Nephron progenitor cell (in vitro differentiated cells): Measurements from ENCODE around the gene KHDC4.

ENCODE experiments used
- DNase-seq: peaks from one replicate; pipeline ENCODE4 v3.0.0; 2021
- H3K27ac Mint-ChIP-seq: 2 replicates; pipeline ENCODE4 v1.8.0; 2021; ENCODE audit warnings: mild to moderate bottlenecking, moderate library complexity, mixed read lengths
- H3K27me3 Mint-ChIP-seq: 2 replicates; pipeline ENCODE4 v1.8.0; 2021; ENCODE audit warnings: mild to moderate bottlenecking, low read depth, mixed read lengths; ENCODE audit not compliant: poor library complexity
- H3K36me3 Mint-ChIP-seq: 2 replicates; pipeline ENCODE4 v1.8.0; 2021; ENCODE audit warnings: low read depth, mixed read lengths
- H3K4me1 Mint-ChIP-seq: 2 replicates; pipeline ENCODE4 v1.8.0; 2021; ENCODE audit warnings: mixed read lengths
- H3K4me3 Mint-ChIP-seq: 2 replicates; pipeline ENCODE4 v1.8.0; 2021; ENCODE audit warnings: mild to moderate bottlenecking, moderate library complexity, mixed read lengths
- H3K9me3 Mint-ChIP-seq: 2 replicates; pipeline ENCODE4 v1.8.0; 2021; ENCODE audit warnings: mild to moderate bottlenecking, moderate library complexity, mixed read lengths
- TF ChIP-seq, protein P1 (sequence below): fragments of 200-600 bp; sonication (generic); IDR thresholded peaks from 2 replicates; pipeline ENCODE4 v1.5.0; 2021; ENCODE audit warnings: antibody characterized with exemption

The KHDC4 gene

DNA sequence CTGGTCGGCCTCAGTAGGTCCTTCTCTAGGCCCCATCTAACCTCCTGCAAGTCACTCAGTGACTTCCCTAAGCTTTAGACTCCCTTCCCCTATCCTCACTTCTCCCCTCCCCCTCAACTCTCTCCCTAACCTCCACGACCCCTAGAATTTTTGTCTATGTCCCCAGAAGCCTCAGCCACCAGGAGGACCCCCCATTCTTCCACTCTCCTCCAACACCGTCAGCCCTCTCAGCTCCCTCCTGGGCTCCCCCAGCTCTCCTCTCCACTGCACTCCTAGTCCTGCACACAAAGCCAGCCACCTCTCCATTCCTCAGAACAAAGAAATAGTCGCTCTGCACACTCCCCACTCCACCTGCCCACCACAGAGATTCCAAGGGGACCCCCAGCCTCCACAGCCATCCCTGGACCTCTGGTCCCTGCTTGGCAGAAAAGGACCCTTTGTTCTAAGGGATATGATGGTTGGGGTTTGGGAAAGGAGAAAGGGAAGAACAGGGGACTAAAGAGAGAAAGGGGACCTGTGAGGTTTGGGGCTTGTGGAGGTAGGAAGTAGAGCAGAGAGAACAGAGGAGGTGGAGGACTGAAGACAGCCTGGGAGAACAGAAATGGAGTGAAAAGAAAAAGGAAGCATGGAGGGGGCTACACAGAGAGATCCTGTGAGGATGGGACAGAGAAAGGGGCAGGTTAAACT is 41.3 kb upstream of the KHDC4 start:
- Mint-ChIP-seq H3K4me1 (peaks cover 88% of the 10 kb centered on the region), H3K36me3 (no peaks in the 10 kb centered on the region), H3K4me3 (peak overlapping the region; percentile 97), H3K9me3 (no peaks in the 10 kb centered on the region), H3K27ac (peak overlapping the region; percentile 98), H3K27me3 (no peaks in the 10 kb centered on the region)
- TF ChIP-seq, protein P1, sequence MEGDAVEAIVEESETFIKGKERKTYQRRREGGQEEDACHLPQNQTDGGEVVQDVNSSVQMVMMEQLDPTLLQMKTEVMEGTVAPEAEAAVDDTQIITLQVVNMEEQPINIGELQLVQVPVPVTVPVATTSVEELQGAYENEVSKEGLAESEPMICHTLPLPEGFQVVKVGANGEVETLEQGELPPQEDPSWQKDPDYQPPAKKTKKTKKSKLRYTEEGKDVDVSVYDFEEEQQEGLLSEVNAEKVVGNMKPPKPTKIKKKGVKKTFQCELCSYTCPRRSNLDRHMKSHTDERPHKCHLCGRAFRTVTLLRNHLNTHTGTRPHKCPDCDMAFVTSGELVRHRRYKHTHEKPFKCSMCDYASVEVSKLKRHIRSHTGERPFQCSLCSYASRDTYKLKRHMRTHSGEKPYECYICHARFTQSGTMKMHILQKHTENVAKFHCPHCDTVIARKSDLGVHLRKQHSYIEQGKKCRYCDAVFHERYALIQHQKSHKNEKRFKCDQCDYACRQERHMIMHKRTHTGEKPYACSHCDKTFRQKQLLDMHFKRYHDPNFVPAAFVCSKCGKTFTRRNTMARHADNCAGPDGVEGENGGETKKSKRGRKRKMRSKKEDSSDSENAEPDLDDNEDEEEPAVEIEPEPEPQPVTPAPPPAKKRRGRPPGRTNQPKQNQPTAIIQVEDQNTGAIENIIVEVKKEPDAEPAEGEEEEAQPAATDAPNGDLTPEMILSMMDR: no peak
- no peak for DNase-seq

- TF ChIP-seq, protein P1: no peak
- H3K27me3 Mint-ChIP-seq: no peaks in the 10 kb centered on the region
- H3K36me3 Mint-ChIP-seq: peaks cover 7% of the 10 kb centered on the region
- H3K27ac Mint-ChIP-seq: peak overlapping the region; percentile 98
- no peak for DNase-seq
- no peaks in the 10 kb centered on the region for H3K9me3 Mint-ChIP-seq
- H3K4me3 Mint-ChIP-seq: peak overlapping the region; percentile 97
- peaks cover 88% of the 10 kb centered on the region for H3K4me1 Mint-ChIP-seq
These were observed 40.2 kb upstream of the KHDC4 start for GRCh38 chr1:155974208-155975115.

- DNase-seq: no peak
- Mint-ChIP-seq H3K36me3 (peaks cover 11% of the 10 kb centered on the region), H3K27me3 (no peaks in the 10 kb centered on the region), H3K4me1 (peaks cover 88% of the 10 kb centered on the region), H3K27ac (no peak overlapping the region), H3K4me3 (no peak overlapping the region), H3K9me3 (no peaks in the 10 kb centered on the region)
- TF ChIP-seq, protein P1: no peak
These were observed 39.5 kb upstream of the KHDC4 start for GRCh38 chr1:155973723-155974122.

GRCh38 chr1:155971910-155972809 is 37.9 kb upstream of the KHDC4 start:
- H3K27me3 Mint-ChIP-seq: no peaks in the 10 kb centered on the region
- peak overlapping the region; percentile 12 for H3K4me3 Mint-ChIP-seq
- no peaks in the 10 kb centered on the region for H3K9me3 Mint-ChIP-seq
- TF ChIP-seq, protein P1: no peak
- H3K4me1 Mint-ChIP-seq: peaks cover 100% of the 10 kb centered on the region
- H3K27ac Mint-ChIP-seq: peak overlapping the region; percentile 96
- H3K36me3 Mint-ChIP-seq: peaks cover 12% of the 10 kb centered on the region
- no peak for DNase-seq

GRCh38 chr1:155970531-155971167 is 36.4 kb upstream of the KHDC4 start:
- Mint-ChIP-seq H3K36me3 (peaks cover 17% of the 10 kb centered on the region), H3K4me3 (peak overlapping the region; percentile 50), H3K4me1 (peaks cover 100% of the 10 kb centered on the region), H3K27ac (peak overlapping the region; percentile 98), H3K27me3 (no peaks in the 10 kb centered on the region), H3K9me3 (no peaks in the 10 kb centered on the region)
- DNase-seq: no peak
- TF ChIP-seq, protein P1: no peak
